Cardiac muscle cell (in vitro differentiated cells and primary cell): ENCODE measurements around the gene SMYD3. TPM values are rescaled to one million over a fixed set of nuclear protein-coding genes. Genes with fewer than 3 reads are reported as not detected.
A peak's percentile ranks its signal among the peaks of the same experiment; 100 is the strongest.

ENCODE experiments used
- DNase-seq, 2 donors: peaks; one replicate each; pipeline versions ENCODE4 v3.0.0 to v3.0.0-alpha.2; 2010 to 2017; ENCODE audit warnings: low read depth in 1 of 2, low spot score in 1 of 2
- H3K27ac ChIP-seq: fragments of 200-600 bp; sonication (generic); 2 replicates; pipeline ENCODE4 v1.5.1; 2016
- H3K27me3 ChIP-seq: fragments of 200-600 bp; sonication (generic); 2 replicates; pipeline ENCODE4 v1.6.0; 2016; ENCODE audit warnings: control low read depth
- H3K36me3 ChIP-seq: fragments of 200-600 bp; sonication (generic); 2 replicates; pipeline ENCODE4 v1.5.1; 2016; ENCODE audit warnings: control low read depth
- H3K4me1 ChIP-seq: fragments of 200-600 bp; sonication (generic); 2 replicates; pipeline ENCODE4 v1.8.1; 2017; ENCODE audit warnings: low read depth, mild to moderate bottlenecking, mixed run types
- H3K4me3 ChIP-seq: fragments of 200-600 bp; sonication (generic); 2 replicates; pipeline ENCODE4 v1.5.1; 2016; ENCODE audit warnings: mild to moderate bottlenecking
- H3K9me3 ChIP-seq: fragments of 200-600 bp; sonication (generic); 2 replicates; pipeline ENCODE4 v1.5.1; 2017; ENCODE audit warnings: low read depth, mild to moderate bottlenecking, control low read depth
- polyA plus RNA-seq: library from polyadenylated mRNA; unstranded; fragments of >200 nt; fragmentation: Nextera tagmentation; extraction: Ambion mirVana; gene quantifications from 2 replicates; pipeline ENCODE4 v1.2.1, GENCODE V29; 2016
- total RNA-seq: library from RNA; depleted of rRNA; stranded (reverse); fragments of >200 nt; gene quantifications from 2 replicates; pipeline ENCODE4 v1.2.3, GENCODE V29; 2016
- TF ChIP-seq, protein P1 (sequence below): IDR thresholded peaks from 2 replicates; pipeline ENCODE4 v1.5.1; 2012; ENCODE audit warnings: low read depth, mild to moderate bottlenecking, low read length

Gene SMYD3
- total and polyA plus RNA-seq, 2 experiments from 2014 or later = 47.2 to 50.8 TPM

DNA sequence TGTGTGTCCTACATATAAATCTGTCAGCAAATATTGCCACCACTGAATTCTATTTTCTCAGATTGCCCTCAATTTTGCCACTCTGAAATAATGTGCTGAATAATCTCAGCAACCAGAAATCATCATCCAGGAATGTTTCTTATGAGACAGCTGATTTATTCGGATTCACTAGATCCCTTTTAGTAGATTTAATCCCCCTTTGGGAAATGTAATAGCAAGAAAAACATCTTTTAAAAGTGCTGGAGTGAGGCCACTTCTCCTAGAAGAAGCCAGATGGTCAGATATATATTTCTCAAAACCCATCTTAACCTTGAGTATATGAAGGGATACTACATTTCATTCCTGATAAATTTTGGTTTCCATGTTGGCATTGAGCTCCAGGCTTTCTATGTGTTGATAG is 327.7 kb downstream of the SMYD3 start:
- H3K4me1 ChIP-seq = peaks cover 33% of the 10 kb centered on the region
- no peak overlapping the region for H3K4me3 ChIP-seq
- H3K27ac ChIP-seq = peak overlapping the region; percentile 21
- TF ChIP-seq, protein P1, sequence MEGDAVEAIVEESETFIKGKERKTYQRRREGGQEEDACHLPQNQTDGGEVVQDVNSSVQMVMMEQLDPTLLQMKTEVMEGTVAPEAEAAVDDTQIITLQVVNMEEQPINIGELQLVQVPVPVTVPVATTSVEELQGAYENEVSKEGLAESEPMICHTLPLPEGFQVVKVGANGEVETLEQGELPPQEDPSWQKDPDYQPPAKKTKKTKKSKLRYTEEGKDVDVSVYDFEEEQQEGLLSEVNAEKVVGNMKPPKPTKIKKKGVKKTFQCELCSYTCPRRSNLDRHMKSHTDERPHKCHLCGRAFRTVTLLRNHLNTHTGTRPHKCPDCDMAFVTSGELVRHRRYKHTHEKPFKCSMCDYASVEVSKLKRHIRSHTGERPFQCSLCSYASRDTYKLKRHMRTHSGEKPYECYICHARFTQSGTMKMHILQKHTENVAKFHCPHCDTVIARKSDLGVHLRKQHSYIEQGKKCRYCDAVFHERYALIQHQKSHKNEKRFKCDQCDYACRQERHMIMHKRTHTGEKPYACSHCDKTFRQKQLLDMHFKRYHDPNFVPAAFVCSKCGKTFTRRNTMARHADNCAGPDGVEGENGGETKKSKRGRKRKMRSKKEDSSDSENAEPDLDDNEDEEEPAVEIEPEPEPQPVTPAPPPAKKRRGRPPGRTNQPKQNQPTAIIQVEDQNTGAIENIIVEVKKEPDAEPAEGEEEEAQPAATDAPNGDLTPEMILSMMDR = no peak
- no peaks in the 10 kb centered on the region for H3K9me3 ChIP-seq
- H3K27me3 ChIP-seq = no peaks in the 10 kb centered on the region
- H3K36me3 ChIP-seq = no peaks in the 10 kb centered on the region
- no peak for DNase-seq

DNA sequence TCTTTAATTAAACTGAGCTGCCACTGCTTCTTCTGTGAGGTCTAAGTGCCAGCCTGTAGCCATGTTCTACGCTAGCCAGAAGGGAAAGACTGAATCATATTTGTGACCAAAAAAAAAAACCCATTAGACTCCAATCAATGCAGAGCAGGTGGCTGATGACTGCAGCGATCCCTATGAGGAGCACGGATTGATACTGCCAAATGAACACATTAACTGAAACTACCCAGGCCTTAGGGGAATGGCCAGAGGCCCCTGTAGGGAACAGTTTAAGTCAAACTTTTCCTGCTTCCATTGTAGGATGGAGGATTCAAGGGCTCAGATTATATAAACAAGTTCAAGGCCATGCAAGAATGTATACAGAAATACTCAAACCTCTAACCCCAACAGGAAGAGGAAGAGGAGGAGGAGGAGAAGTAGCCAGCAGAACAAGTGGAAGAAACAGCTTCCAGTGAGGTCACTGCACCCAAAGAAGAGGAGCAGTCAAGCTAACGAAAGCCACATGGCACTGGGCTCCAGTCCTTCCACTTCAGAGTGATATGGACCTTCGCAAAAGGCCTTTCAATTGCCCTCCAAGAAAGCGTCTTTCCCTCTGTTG is 328.3 kb downstream of the SMYD3 start:
- no peaks in the 10 kb centered on the region for H3K9me3 ChIP-seq
- H3K36me3 ChIP-seq = no peaks in the 10 kb centered on the region
- H3K4me1 ChIP-seq = peaks cover 27% of the 10 kb centered on the region
- no peak overlapping the region for H3K4me3 ChIP-seq
- no peaks in the 10 kb centered on the region for H3K27me3 ChIP-seq
- TF ChIP-seq, protein P1 = no peak
- peak in 1 of 2 donors; percentile 19 for DNase-seq
- H3K27ac ChIP-seq = peak overlapping the region; percentile 21

DNA sequence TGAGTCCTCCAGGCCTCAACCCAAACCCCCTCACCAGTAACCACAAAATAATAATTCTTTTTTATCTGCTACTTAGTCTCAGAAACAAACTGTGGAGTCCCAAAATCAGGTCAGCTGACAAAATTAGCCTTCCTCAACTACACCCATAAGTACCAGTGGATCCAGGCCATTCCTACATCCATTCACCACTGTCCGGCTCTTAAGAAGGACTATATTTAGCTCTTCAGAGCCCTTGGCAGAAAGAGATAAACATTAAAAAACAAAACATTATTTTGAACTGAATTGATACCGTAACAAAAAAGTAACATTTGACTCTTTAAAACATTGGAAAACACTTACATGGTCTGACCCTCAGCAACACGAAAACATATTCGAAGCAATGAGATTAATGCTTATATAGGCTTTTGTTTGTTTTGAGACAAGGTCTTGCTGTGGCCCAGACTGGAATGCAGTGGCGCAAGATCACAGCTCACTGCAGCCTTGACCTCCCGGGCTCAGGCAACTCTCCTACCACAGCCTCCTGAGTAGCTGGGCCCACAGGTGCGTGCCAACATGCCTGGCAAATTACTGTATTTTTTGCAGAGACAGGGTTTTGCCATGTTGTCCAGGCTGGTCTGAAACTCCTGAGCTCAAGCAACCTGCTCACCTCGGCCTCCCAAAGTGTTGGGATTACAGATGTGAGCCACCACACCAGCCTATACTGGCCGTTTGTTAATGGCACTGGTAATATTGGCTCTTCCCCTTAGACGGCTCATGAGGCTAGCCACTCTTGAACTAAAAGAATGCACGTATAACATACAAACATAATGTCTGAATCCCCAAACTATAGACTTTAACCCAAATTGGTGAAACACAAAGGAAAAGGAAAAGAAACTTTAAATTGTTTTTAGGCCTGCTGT is 330.7 kb downstream of the SMYD3 start:
- H3K9me3 ChIP-seq = no peaks in the 10 kb centered on the region
- H3K4me3 ChIP-seq = no peak overlapping the region
- DNase-seq = peak; percentile 21 to 27
- H3K4me1 ChIP-seq = peaks cover 15% of the 10 kb centered on the region
- TF ChIP-seq, protein P1 = no peak
- no peaks in the 10 kb centered on the region for H3K27me3 ChIP-seq
- peak overlapping the region; percentile 8 for H3K27ac ChIP-seq
- no peaks in the 10 kb centered on the region for H3K36me3 ChIP-seq

DNA sequence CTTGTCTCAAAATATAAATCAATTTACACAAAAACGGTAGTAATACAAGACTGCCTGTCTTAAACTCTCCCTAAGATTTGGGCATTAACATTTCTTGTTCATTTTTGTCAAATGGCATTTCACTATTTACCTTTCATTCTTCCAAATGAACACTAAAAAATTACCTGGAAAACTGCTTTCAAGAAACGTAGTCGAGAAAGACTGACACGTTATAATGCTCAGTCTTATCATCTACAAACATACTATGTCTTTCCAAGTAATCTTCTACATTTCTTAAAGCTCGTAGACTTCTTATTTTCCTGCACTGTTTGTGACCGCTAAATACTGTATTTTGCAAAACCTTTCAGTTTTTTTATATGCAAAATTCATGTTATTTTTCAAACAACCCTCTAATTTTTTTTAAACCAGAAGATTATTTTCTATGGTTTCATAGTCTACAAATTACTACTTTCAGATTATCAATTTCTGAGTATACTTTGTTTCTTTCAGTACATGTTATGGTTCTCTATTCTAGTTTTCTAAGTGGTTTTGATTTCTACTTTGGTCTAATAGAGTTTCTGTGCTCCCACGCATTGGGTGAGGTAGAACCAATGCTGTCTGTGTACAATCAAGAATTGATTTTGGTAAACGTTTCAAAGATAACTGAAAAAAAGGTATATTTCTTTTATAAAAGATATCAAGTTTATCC is 336.4 kb downstream of the SMYD3 start:
- Histone ChIP-seq H3K27ac (no peak overlapping the region), H3K36me3 (no peaks in the 10 kb centered on the region), H3K9me3 (no peaks in the 10 kb centered on the region), H3K4me3 (no peak overlapping the region), H3K27me3 (no peaks in the 10 kb centered on the region), H3K4me1 (peaks cover 14% of the 10 kb centered on the region)
- DNase-seq = no peak
- TF ChIP-seq, protein P1 = no peak

DNA sequence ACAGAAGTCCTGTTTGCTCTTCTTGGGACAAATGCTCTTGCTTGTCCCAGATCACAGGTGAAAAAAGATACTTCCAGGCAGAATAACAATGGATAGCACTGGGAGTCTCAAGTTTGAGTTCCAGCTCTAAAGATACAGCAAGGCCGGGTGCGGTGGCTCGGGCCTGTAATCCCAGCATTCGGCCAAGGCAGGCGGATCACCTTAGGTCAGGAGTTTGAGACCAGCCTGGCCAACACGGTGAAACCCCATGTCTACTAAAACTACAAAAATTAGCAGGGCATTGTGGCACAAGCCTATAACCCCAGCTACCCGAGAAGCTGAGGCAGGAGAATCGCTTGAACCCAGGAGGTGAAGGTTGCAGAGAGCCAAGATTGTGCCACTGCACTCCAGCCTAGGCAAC is 337.6 kb downstream of the SMYD3 start:
- Histone ChIP-seq H3K9me3 (no peaks in the 10 kb centered on the region), H3K27me3 (no peaks in the 10 kb centered on the region), H3K4me1 (peaks cover 11% of the 10 kb centered on the region), H3K4me3 (no peak overlapping the region), H3K27ac (no peak overlapping the region), H3K36me3 (no peaks in the 10 kb centered on the region)
- no peak for DNase-seq
- TF ChIP-seq, protein P1 = no peak
